ENCODE results near the gene P2RX1. TPM values are rescaled to one million over a fixed set of nuclear protein-coding genes. Genes with fewer than 3 reads are reported as not detected.

The P2RX1 gene
- total RNA-seq, 3 donors from 2014 or later = 2.5 to 4.9 (median 3.5) TPM

DNA sequence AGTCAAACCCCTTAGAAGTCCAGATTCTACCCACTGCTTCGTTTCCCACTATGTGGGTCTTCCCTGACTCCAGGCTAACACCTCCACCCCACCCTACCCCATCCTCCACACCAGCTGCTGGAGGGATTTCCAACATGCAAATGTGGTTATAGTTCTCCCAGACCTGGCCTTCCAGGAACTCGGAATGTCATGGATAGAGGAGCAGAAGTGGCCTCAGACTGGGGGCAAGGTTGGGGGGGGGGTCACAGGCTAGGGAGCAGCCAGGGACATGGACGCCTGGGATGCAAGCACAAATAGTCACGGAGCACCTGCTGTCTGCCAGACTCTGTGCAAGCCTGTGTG, 25.4 kb downstream of the P2RX1 start:
- DNase-seq = no peak
- H3K4me3 ChIP-seq = no peak overlapping the region
- no peak for ATAC-seq
- no peaks in the 10 kb centered on the region for H3K36me3 ChIP-seq (ENCODE audit: low read depth)
- intact Hi-C loops (cut with DNase I, micrococcal nuclease) = no loop called here
- H3K4me1 ChIP-seq (ENCODE audit: low read depth) = peaks cover 46% of the 10 kb centered on the region
- TF ChIP-seq, protein P1, sequence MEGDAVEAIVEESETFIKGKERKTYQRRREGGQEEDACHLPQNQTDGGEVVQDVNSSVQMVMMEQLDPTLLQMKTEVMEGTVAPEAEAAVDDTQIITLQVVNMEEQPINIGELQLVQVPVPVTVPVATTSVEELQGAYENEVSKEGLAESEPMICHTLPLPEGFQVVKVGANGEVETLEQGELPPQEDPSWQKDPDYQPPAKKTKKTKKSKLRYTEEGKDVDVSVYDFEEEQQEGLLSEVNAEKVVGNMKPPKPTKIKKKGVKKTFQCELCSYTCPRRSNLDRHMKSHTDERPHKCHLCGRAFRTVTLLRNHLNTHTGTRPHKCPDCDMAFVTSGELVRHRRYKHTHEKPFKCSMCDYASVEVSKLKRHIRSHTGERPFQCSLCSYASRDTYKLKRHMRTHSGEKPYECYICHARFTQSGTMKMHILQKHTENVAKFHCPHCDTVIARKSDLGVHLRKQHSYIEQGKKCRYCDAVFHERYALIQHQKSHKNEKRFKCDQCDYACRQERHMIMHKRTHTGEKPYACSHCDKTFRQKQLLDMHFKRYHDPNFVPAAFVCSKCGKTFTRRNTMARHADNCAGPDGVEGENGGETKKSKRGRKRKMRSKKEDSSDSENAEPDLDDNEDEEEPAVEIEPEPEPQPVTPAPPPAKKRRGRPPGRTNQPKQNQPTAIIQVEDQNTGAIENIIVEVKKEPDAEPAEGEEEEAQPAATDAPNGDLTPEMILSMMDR (IDR thresholded peaks at IDR 0.05) = no peak
- H3K9me3 ChIP-seq = no peaks in the 10 kb centered on the region

DNA sequence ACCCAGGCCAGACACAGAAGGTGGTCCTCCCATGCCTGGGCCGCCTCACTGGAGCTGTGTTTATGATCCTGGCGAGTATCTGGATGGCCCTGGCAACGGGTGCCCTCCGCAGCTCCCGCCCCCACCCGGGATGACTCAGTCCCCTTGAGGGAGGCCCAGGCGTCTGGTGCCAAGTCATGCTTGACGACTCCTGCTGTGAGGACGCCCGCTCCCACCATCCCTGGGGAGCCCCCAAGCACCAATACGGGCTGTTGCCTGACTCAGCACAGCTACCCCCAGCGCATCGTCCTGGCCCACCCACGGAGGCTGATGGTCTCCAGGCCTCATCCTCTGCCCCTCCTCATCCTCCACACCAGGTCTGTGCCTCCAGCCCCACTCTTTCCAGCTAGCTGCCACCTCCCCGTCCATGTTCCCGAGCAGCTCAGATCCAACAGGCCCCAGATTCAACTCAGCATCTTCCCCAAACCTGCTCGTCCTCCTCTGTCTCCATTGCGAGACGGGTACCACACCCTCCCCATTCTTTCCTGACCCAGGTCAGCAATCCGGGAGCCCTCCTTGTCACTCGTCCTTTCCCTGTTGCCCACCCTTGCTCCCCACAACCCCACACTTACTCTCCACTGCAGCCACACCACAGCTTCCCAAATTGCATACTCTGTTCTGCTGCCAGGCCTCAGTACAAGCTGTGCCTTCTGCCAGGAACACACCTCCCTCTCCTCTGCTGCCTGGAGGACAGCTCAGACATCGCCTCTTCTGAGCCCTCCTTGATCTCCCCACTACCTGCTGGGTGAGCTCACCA, 26.0 kb downstream of the P2RX1 start:
- Histone ChIP-seq H3K4me1 (ENCODE audit: low read depth) (peaks cover 41% of the 10 kb centered on the region), H3K4me3 (no peak overlapping the region), H3K36me3 (ENCODE audit: low read depth) (no peaks in the 10 kb centered on the region), H3K9me3 (no peaks in the 10 kb centered on the region)
- ATAC-seq = no peak
- TF ChIP-seq, protein P1 (IDR thresholded peaks at IDR 0.05) = no peak
- intact Hi-C loops (cut with DNase I, micrococcal nuclease) = no loop called here
- DNase-seq = peak; percentile 30 to 83 (median 60)

DNA sequence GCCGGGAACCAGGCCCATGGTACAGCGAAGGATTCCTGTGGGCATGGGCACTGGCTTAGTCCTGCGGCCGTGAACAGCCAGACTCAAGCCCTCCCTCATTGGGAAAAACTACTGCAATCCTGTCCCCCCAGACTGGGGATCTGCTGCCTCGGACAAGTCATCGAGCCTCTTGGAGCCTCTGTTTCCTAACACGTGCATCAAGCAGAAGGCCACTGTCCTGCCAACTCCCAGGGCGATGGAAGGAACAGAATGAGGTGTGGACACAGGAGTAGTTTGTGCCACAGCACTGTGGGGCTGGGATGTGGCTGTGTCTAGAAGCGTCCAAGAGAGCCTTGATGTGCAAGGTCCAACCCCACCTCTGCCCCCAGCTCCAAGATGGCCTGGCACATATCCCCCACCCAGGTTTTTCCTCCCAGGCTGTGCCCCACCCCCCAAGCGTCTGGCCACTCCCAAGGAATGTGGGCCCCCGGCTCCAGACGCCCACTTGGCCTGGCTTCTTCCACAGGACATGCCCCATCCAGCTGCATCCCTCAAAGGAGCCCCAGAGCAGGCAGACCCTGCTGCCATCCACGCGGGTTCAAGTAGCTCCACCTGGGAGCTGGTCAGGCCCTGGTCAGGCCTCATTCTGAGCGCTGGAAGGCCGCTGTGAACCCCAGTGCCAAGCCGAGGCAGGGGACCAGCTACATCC, 26.8 kb downstream of the P2RX1 start:
- no peak overlapping the region for H3K4me3 ChIP-seq
- intact Hi-C loops (cut with DNase I, micrococcal nuclease) = no loop called here
- no peaks in the 10 kb centered on the region for H3K9me3 ChIP-seq
- DNase-seq = no peak
- TF ChIP-seq, protein P1 (IDR thresholded peaks at IDR 0.05) = no peak
- ATAC-seq = no peak
- H3K4me1 ChIP-seq (ENCODE audit: low read depth) = peaks cover 34% of the 10 kb centered on the region
- H3K36me3 ChIP-seq (ENCODE audit: low read depth) = no peaks in the 10 kb centered on the region

DNA sequence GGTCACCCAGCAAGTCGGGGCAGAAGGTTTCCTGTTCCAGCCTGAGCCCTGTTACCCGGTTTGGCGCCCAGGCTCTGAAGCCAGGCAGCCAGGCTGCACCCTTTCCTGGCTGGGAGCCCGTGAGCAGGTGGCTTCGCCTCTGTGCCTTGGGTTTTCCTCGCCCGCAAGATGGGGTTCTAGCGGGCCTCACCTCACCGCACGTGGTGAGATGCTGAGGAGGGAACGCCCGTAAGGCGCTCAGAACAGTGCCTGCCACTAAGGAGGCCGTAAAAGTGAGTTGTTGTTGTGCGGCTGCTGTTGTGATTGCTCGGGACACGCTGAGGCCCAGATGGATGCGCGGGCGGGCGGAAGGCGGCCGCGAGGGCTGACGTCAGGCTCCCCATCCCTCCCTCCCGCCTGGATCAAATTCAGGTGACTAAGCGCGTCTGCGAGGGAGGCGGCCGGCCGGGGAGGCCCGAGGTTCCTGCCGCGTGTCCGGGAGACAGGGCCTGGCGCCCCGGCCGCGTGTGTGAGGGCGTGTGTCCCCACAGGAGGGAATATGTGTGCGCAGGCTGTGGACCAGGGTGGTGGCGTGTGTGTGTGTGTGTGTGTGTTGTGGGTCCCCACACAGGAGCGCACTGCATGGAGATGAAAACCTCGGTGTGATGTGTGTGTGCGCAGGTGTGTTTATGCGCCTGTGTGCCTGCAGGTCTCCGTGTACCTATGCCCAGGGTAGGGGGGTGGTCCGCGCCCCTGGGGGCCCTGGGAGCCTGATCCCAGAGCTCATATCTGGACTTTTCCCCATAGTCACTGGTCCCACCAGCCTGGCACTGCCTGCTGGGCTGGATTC, 27.7 kb downstream of the P2RX1 start:
- Histone ChIP-seq H3K4me1 (ENCODE audit: low read depth) (peaks cover 25% of the 10 kb centered on the region), H3K36me3 (ENCODE audit: low read depth) (no peaks in the 10 kb centered on the region), H3K4me3 (no peak overlapping the region), H3K9me3 (no peaks in the 10 kb centered on the region)
- TF ChIP-seq, protein P1 (IDR thresholded peaks at IDR 0.05) = no peak
- intact Hi-C loops (cut with DNase I, micrococcal nuclease) = no loop called here
- DNase-seq = peak; percentile 75 to 88 (median 85)
- peak; percentile 53 for ATAC-seq

DNA sequence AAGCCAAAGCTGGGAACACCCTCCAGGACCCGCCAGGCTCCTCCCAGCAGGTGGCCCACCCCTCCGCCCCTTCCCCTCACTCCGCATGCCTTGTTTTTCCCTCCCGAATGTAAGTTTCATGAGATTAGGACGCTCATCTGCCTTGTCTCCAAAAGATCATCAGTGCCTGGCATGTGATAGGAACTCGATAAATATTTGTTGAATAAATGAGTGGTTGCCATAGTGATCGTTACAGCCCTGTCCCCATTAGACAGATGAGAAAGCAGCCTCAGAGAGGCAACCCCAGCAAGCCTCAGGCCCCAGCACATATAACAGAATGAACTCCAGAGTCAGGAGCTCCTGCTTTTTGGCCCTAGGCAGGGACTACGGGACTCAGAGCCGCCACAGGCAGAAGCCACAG, 28.5 kb downstream of the P2RX1 start:
- no peaks in the 10 kb centered on the region for H3K9me3 ChIP-seq
- ATAC-seq (no peak), DNase-seq (no peak)
- H3K4me1 ChIP-seq (ENCODE audit: low read depth) = peaks cover 22% of the 10 kb centered on the region
- TF ChIP-seq, protein P1 (IDR thresholded peaks at IDR 0.05) = no peak
- intact Hi-C loops (cut with DNase I, micrococcal nuclease) = no loop called here
- H3K4me3 ChIP-seq = no peak overlapping the region
- H3K36me3 ChIP-seq (ENCODE audit: low read depth) = no peaks in the 10 kb centered on the region
